Measurements from ENCODE around the gene ATG16L2. TPM values are rescaled to one million over a fixed set of nuclear protein-coding genes. Genes with fewer than 3 reads are reported as not detected.

Gene ATG16L2
- total and polyA plus RNA-seq, 2 donors (not counting 1 experiment from before 2014, with no cell fraction given) = 3.3 to 8.8 TPM

DNA sequence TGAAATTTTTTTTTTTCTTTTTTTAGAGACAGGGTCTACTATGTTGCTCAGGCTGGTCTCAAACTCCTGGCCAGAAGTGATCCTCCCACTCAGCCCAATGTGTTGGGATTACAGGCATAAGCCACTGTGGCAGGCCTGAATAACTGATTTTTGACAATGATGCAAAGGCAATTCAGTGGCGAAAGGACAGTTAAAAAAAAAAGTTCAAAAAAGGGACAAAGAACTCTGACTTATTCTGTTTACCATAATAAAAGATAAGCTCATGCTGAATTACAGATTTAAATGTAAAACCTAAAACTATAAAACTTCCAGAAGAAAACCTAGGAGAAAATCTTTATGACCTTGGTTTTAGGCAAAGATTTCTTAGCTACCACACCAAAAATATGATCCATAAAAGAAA is 48.9 kb downstream of the ATG16L2 start:
- H4K20me1 ChIP-seq (ENCODE audit: control insufficient read depth, extremely low read depth, insufficient read depth, low read length) = no peaks in the 10 kb centered on the region
- no peak overlapping the region for H3K27ac ChIP-seq (ENCODE audit: insufficient read depth, low read length)
- TF ChIP-seq, protein P1, sequence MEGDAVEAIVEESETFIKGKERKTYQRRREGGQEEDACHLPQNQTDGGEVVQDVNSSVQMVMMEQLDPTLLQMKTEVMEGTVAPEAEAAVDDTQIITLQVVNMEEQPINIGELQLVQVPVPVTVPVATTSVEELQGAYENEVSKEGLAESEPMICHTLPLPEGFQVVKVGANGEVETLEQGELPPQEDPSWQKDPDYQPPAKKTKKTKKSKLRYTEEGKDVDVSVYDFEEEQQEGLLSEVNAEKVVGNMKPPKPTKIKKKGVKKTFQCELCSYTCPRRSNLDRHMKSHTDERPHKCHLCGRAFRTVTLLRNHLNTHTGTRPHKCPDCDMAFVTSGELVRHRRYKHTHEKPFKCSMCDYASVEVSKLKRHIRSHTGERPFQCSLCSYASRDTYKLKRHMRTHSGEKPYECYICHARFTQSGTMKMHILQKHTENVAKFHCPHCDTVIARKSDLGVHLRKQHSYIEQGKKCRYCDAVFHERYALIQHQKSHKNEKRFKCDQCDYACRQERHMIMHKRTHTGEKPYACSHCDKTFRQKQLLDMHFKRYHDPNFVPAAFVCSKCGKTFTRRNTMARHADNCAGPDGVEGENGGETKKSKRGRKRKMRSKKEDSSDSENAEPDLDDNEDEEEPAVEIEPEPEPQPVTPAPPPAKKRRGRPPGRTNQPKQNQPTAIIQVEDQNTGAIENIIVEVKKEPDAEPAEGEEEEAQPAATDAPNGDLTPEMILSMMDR (conservative IDR thresholded peaks at IDR 0.05 in 1 of 2, IDR thresholded peaks at IDR 0.05 in 1 of 2; ENCODE audit: low read depth in 1 of 2, low read length in 2 of 2) = no peak
- TF ChIP-seq EZH2 (IDR thresholded peaks at IDR 0.05; ENCODE audit: low read length, missing control alignments) = no peak
- no peaks in the 10 kb centered on the region for H3K79me2 ChIP-seq (ENCODE audit: control insufficient read depth, insufficient read depth, low read length)
- no peaks in the 10 kb centered on the region for H3K36me3 ChIP-seq (ENCODE audit: control insufficient read depth, insufficient read depth, low read length)
- H3K9me3 ChIP-seq (ENCODE audit: control insufficient read depth, insufficient read depth, low read depth, low read length) = no peaks in the 10 kb centered on the region
- H2AFZ ChIP-seq (ENCODE audit: low read length) = no peak overlapping the region
- H3K27me3 ChIP-seq (ENCODE audit: control insufficient read depth, insufficient read depth, low read length) = no peaks in the 10 kb centered on the region
- no peak overlapping the region for H3K4me3 ChIP-seq (replicated peaks in 1 of 4; ENCODE audit: control extremely low read depth in 1 of 4, insufficient read depth in 1 of 4, low read depth in 3 of 4, low read length in 4 of 4)
- H3K4me2 ChIP-seq (ENCODE audit: extremely low read depth, insufficient read depth, low read length) = no peak overlapping the region
- no peak overlapping the region for H3K9ac ChIP-seq (ENCODE audit: insufficient read depth, low read length)
- no peak for DNase-seq (ENCODE audit: low read depth in 2 of 2)
- peaks cover 11% of the 10 kb centered on the region for H3K4me1 ChIP-seq (ENCODE audit: control insufficient read depth, extremely low read depth, insufficient read depth, low read length)

DNA sequence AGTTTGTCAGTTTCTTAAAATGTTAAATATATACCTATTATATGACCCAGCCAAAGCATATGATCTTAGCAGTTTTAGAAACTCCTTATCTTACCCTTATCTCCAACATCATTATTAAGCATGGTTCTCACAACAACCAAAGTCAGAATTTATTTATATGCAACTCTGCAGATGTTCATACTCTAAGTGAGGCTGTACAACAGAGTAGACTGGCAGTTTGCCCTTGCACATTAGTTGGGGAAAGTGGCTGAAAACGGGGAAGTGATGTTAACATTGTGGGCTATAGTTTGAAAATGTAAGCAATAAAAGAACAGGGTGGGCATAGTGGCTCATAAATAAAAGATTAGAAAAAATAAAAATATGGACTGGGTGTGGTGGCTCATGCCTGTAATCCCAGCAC is 49.7 kb downstream of the ATG16L2 start:
- peak in 1 of 2 donors; percentile 49 for DNase-seq (ENCODE audit: low read depth in 2 of 2)
- Histone ChIP-seq H3K9me3 (ENCODE audit: control insufficient read depth, insufficient read depth, low read depth, low read length) (no peaks in the 10 kb centered on the region), H3K27me3 (ENCODE audit: control insufficient read depth, insufficient read depth, low read length) (no peaks in the 10 kb centered on the region), H3K36me3 (ENCODE audit: control insufficient read depth, insufficient read depth, low read length) (no peaks in the 10 kb centered on the region), H3K4me2 (ENCODE audit: extremely low read depth, insufficient read depth, low read length) (no peak overlapping the region), H4K20me1 (ENCODE audit: control insufficient read depth, extremely low read depth, insufficient read depth, low read length) (no peaks in the 10 kb centered on the region), H3K9ac (ENCODE audit: insufficient read depth, low read length) (no peak overlapping the region), H3K27ac (ENCODE audit: insufficient read depth, low read length) (no peak overlapping the region), H3K79me2 (ENCODE audit: control insufficient read depth, insufficient read depth, low read length) (no peaks in the 10 kb centered on the region), H3K4me3 (replicated peaks in 1 of 4; ENCODE audit: control extremely low read depth in 1 of 4, insufficient read depth in 1 of 4, low read depth in 3 of 4, low read length in 4 of 4) (no peak overlapping the region), H3K4me1 (ENCODE audit: control insufficient read depth, extremely low read depth, insufficient read depth, low read length) (peaks cover 11% of the 10 kb centered on the region), H2AFZ (ENCODE audit: low read length) (no peak overlapping the region)
- no peak for TF ChIP-seq EZH2 (IDR thresholded peaks at IDR 0.05; ENCODE audit: low read length, missing control alignments)
- TF ChIP-seq, protein P1 (conservative IDR thresholded peaks at IDR 0.05 in 1 of 2, IDR thresholded peaks at IDR 0.05 in 1 of 2; ENCODE audit: low read depth in 1 of 2, low read length in 2 of 2) = no peak

DNA sequence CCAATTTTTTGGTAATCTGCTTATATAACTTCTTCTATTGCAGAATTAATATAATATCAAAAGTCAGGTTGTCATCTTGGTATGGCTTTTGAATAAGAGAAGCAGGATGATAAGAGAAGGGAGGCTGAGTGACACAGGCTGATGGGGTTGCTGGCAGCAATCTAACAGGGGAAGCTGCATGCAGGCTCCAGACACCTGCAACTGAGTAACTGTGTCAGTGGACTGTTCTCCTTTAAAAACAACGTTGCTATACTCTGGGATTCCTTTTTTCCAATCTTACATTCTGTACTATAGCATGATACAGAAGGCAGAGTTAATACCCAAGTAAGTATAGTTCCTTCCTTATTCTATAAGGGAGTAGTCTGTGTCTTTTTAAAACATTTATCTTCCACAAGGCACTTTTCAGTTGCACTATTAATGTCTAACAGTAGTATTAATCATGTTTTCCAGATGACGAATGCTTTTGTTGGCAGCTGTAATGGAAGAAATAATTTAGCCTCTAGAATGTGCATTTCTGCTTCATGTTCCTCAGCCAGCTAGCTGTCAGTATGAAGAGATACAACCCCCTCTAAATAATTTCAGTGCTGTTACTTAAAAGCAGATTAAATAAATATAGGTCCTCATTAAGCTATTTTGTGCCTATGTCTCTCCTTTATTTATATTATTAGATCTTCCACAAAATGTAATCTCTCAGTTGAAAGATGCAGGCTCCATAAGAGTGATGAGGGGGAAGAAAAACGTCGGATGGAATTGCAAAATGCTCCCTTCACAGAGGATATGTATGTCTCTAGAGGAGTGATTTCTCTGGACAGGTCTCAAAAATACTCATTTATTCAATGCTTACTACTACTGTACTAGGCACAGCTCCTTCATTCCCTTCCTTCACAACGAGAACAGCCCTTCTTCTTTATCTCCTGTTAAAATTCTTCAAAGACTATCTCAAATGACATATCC is 50.8 kb downstream of the ATG16L2 start:
- Histone ChIP-seq H3K9ac (ENCODE audit: insufficient read depth, low read length) (no peak overlapping the region), H4K20me1 (ENCODE audit: control insufficient read depth, extremely low read depth, insufficient read depth, low read length) (no peaks in the 10 kb centered on the region), H3K9me3 (ENCODE audit: control insufficient read depth, insufficient read depth, low read depth, low read length) (no peaks in the 10 kb centered on the region), H3K27me3 (ENCODE audit: control insufficient read depth, insufficient read depth, low read length) (no peaks in the 10 kb centered on the region), H3K4me1 (ENCODE audit: control insufficient read depth, extremely low read depth, insufficient read depth, low read length) (peaks cover 11% of the 10 kb centered on the region), H3K27ac (ENCODE audit: insufficient read depth, low read length) (no peak overlapping the region), H3K4me3 (replicated peaks in 1 of 4; ENCODE audit: control extremely low read depth in 1 of 4, insufficient read depth in 1 of 4, low read depth in 3 of 4, low read length in 4 of 4) (no peak overlapping the region), H3K36me3 (ENCODE audit: control insufficient read depth, insufficient read depth, low read length) (no peaks in the 10 kb centered on the region), H3K4me2 (ENCODE audit: extremely low read depth, insufficient read depth, low read length) (peak overlapping the region; percentile 15), H3K79me2 (ENCODE audit: control insufficient read depth, insufficient read depth, low read length) (no peaks in the 10 kb centered on the region), H2AFZ (ENCODE audit: low read length) (no peak overlapping the region)
- peak; percentile 46 to 80 for DNase-seq (ENCODE audit: low read depth in 2 of 2)
- TF ChIP-seq EZH2 (IDR thresholded peaks at IDR 0.05; ENCODE audit: low read length, missing control alignments) = no peak

Data from fibroblast of lung (primary cell).